ENCODE results near the gene TMUB2.
"Not testable (repeated sequence)": the region's sequence is repeated elsewhere in the genome, so short reads cannot be mapped to it uniquely, and the experiment has no call there.

Gene TMUB2

DNA sequence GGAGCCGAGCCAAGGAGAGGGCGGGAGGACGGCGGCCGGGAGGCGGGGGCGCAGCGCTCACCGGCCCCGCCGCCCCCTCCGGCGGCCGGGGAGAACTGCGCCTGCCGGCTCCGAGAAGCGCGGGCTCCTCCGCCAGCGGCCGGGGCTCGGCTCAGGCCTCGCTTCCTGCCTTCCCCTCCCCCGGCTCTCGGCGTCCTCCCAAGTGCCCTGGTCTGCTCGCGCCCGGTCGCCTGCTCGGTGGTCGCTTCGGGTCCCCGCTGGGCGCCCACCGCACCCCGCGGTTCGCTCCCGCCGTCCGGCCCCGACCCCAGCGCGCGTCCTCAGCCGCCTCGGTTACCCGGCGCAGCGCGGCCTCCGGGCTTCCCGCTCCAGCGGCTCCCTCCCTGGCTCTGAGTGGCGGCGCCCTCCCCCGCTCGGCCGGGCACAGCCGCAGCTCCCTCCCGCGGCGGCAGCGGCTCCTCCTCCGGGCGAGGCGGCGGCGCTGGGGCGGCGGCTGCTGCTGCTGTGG, 32.4 kb downstream of the TMUB2 start:
- DNase-seq (ENCODE audit: low read depth, low spot score): no peak

DNA sequence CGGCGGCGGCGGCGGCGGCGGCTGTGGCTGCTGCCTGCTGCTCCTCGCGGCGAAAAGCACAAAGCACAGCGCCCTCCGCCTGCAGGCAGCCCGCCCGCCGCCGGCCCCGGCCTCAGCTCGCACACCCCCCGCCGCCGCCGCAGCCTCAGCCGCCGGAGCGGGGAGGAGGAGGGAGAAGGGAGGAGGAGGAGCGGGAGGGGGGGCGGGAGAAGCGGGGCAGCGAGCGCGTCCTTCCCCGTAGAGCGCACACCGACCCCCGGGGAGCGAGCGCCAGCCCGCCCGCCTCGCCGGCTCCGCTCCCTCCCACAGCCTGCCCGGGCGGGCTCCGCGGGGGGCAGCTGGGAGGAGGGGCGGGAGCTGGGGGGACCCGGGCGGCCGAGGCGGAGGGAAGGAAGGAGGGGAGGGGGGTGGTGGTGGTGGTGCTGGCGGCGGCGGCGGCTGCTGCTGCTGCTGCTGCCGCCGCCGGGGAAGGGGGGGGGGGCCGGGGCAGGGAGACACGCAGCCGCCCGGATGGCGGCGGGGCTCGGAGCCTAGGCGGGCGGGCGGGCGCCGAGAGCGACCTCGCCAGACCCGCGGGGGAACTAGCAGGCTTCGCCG, 32.9 kb downstream of the TMUB2 start, which contains the start of gene UBTF:
Gene UBTF (minus strand): TSS at position 60 of the 597 bp plus-strand sequence. CDS start 1,446 bp downstream, outside the sequence.
- no peak for DNase-seq (ENCODE audit: low read depth, low spot score)

DNA sequence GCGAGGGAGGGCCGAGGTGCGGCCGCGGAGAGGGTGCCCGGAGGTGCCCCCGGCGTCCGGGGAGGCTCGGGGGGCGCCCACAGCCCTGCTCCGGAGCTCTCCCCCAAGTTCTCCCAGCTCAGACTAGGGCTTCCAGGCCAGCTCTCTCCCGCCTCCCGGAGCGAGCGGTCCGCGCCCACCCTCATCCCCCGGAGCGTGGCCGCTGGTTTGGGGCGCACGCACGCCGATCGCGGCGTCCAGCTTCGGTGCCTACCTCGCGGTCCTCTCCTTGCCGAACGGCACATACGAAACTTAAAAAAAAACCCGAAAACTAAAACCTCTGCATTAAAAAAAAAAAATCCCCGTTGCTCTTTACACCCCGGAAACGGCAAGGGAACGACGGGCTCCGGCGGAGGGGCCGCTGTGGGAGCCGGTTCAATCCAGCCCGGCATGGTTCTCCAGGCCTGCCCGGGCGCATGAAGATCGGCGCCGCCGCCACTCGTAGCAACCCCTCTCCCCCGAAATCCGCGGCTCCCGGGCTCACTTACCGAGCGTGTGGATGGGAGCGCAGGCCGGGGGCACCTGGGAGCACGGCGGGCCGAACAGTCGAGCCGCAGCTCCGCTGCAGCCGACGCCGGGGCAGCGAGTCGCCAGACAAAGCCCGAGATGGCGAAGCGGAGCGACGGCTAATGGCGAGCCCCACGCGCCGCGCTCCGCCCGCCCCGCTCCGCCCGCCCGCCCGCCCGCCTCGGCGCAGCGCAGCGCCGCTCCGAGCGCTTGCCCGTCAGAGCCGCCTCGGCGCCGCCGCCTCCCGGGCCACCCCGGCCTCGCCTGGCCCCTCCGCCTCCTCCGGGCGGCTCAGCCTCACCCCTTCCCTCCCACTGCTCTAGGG, 33.7 kb downstream of the TMUB2 start:
- DNase-seq (ENCODE audit: low read depth, low spot score): no peak

DNA sequence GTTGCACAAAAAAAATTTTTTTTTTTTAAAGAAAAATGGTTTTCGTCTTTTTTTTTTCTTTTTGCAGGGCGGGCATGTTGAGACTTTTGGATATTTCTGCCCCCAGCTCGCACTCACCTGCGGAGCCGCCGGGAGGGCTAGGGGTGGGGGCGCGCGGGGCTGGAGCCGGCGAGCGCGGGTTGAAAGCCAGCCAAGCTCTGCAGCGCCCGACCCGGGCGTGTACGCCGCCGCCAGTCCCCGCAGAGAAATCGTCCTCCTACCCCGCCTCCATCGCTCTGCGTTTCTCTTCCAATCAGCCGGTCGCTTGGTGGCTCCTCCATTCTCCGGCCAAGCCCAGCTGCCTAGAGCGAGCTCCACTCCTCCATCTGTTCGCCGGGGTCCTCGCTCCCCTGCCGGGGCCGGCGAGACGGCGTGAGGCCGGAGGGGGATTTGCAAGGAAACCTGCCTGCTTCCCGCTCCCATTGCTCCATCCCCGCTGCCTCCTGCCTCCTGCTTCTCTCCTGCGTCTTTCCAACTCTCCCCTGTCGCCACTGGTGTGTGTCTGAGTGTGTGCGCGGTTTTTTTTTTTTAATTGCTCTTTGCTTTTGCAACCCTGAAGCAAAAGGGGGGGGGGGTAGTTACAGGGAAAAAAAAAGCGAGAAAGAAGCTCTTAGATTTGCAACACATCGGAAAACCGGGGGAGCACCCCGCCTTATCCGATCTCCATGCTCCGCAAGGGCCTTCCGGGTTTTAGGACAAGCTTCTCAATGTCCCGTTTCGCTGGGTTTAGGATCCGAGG, 34.5 kb downstream of the TMUB2 start:
- no peak for DNase-seq (ENCODE audit: low read depth, low spot score)

DNA sequence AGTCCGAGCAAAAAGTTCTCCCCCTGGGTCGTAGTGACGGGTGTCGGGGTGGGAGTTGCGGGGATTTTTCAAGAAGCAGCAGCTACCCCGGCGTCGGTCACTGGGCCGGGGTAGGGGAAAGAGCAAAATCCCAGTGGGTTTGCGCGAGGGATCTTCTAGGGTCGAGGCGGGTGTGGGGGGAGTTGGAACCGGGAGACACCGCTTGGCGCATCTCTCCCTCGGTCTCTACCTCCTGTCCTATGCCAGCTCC, 35.0 kb downstream of the TMUB2 start:
- no peak for DNase-seq (ENCODE audit: low read depth, low spot score)

DNA sequence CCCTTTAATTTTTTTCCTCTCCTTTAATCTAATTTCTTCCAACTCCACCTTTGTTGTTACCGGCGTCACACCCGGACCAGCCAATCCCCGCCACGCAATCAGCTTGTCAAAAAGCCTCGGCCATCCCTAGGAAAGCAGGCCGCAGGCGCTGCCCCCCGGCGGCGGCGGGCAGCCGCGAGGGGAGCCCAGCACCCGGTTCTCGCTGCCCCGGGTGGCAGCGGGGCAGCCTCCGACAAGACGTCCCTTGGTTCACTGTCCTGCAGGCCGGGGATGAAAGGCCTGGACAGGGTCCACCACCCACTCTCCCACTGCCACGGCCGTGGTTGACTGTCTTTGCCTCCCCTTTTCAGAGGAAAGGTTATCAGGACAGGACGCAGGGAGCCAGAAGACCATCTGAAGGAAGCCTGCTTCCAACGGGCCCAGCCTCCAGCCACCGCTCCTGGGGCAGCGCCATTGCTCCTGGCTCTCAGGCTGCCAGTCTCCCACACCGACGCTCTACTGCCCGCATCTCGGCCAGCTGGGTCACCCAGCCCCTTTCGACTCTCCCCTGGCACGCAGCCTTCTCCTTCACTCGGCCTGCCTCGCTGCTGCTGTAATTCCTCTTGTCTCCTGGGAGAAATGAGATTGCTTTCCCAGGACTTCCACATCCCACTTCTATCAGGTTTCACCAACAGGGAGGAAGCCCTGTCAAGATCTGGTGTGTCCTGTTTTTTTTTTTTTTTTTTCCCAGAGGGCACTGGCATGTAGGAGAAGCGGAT, 35.5 kb downstream of the TMUB2 start:
- no peak for DNase-seq (ENCODE audit: low read depth, low spot score)

DNA sequence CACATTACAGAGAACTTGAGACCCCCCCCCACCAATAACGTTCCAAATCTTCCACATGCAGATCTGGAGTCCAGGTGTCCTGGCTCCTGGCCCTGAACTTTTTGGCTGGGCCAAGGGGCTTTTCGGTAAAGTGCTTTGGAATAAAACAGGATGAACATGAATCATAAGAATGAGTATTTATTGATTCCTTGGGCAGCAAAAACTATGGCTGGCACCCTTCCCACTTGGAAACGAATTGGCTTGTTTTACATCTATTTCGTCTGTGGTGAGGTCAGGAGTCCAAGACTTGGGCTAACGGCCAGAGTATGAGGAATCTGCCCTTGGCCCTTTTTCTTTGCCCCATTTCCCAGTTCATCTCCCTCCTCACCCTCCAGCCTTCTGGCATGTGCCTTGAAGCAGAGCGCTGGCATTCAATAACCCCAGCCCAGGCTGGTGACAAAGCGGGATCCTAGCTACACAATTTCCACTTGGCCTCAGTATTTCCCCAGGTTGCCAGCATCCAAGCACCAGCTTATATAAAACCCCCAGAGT, 36.8 kb downstream of the TMUB2 start:
- DNase-seq (ENCODE audit: low read depth, low spot score): no peak

DNA sequence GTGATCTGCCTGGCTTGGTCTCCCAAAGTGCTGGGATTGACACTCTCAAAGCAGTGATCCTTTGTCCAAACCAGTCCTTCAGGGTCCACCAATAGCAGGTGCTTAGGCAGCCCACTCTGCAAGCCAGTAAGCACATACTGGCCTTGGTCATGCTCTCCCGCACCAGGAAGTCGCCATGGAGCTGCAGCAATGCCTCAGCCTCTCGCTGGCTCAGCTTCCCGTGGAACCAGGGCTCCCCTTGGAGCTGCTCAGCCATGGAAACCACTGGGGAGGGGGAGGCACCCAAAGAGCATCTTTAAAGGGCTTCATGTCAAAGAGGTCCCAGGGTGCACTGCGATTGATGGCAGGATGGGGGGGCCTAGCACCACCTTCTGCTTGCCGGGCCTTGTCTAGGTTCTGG, 42.3 kb downstream of the TMUB2 start:
- no peak for DNase-seq (ENCODE audit: low read depth, low spot score)

DNA sequence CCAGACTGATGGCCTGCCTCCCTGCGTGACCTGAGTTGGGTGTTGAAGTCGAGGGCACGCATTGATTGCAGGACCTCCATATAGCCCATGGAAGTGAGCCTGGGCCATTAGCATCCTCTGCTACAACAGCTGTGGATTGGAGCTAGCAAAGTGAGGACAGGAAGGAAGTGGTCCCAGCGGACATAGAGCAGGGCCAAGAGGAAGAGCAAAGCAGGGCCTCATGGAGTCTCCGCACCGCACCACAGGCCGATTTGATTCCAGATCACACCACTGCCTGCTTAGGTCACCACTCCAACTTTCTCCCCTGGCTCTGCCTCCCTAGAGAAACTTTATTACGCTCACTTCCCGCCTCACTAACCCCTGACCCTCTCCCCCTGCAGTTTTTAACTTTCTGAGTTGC, 43.4 kb downstream of the TMUB2 start:
- no peak for DNase-seq (ENCODE audit: low read depth, low spot score)

DNA sequence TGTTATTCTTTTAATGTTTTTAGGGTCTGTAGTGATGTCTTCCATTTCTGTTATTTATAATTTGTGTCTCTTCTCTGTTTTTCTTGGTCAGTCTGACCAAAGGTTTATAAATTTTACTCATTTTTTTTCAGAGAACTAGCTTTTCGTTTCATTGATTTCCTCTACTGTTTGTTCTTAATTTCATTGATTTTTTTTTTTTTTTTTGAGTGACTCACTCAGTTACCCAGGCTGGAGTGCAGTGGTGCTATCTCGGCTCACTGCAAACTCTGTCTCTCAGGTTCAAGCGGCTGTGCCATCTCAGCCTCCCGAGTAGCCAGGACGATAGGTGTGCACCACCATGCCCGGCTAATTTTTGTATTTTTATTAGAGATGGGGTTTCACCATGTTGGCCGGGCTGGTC, 45.3 kb downstream of the TMUB2 start:
- DNase-seq (ENCODE audit: low read depth, low spot score): no peak

DNA sequence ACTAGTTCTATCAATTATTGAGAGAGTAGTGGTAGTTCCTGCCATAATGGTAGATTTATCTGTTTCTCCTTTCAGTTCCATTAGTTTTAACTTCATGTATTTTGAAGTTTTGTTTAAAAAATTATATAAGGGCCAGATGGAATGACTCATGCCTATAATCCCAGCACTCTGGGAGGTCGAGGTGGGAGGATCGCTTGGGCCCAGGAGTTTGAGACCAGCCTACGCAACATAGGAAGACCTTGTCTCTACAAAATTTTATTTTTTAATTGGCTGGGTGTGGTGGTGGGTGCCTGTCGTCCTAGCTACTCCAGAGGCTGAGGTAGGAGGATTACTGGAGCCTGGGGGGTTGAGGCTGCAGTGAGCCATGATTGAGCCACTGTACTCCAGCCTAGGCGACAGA, 46.8 kb downstream of the TMUB2 start:
- DNase-seq (ENCODE audit: low read depth, low spot score): no peak

DNA sequence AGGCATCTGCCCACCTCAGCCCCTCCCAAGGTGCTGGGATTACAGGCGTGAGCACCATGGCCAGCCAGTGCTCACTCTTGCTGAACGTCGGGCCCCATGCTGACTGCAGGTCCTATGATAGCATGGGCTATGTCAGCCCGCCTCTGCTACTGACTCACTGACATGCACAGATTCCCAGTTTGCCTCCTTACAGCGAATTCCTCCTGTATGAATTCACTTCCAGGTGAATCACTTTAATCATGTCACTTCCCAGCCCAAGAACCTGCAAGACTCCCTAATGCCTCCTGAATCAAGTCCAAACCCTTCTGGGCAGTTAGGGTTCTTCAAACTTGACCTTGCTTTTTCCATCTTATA, 48.8 kb downstream of the TMUB2 start:
- DNase-seq (ENCODE audit: low read depth, low spot score): no peak

DNA sequence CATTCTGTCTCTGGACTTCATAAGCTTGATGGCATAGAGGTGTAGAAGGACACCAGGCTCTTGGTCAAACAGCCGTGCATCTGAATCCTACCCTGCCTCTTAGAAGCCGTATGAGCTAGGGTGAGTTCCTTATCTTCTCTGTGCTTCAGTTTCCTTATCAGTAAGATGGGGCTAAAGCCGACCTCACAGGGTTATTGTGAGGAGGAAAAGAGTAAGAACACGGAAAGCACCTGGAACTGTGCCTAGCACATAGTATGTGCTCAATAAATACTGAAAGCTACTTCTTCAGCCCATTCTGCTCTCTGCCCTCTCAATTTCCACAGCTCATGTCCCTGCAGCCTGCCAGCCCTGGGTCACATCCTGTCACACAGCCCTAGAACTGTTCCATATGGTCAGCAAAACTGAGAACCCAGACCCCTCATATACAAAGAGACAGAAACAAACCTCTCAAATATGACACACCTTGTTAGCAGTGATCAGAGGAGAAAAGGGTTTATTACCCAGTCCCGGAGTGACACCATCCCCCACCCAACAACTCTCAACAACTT, 49.7 kb downstream of the TMUB2 start:
- DNase-seq (ENCODE audit: low read depth, low spot score): no peak

DNA sequence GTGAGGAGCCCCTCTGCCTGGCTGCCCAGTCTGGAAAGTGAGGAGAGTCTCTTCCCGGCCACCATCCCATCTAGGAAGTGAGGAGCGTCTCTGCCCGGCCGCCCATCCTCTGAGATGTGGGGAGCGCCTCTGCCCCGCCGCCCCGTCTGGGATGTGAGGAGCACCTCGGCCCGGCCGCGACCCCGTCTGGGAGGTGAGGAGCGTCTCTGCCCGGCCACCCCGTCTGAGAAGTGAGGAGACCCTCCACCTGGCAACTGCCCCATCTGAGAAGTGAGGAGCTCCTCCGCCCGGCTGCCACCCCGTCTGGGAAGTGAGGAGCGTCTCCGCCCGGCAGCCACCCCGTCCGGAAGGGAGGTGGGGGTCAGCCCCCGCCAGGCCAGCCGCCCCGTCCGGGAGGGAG, 51.1 kb downstream of the TMUB2 start:
- DNase-seq (ENCODE audit: low read depth, low spot score): not testable (repeated sequence)

DNA sequence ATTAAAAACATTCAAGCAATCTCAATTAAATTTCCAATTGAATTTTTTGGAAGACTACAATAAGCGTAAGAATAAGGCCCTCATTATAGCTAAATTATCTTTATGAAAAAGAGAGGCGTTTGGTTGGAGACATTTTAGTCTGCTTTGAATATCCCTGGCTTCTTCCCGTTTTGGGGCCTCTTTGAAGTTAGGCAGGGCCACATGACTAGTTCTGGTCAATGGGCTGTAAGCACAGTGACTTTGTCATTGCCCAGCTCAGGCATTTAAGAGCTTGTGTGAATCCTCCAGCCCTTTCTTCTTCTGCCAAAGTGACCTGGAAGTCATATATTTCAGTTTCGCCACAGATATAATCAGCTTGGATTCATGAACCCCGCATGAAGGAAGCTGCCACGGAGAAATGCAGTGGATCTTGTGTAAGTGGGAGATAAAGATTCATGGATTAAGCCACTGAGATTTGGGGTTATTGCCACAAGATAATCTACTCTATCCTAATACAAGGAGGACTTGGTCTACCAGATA, 54.4 kb downstream of the TMUB2 start:
- DNase-seq (ENCODE audit: low read depth, low spot score): no peak
